ENCODE data around the gene ZBTB9. TPM values are rescaled to one million over a fixed set of nuclear protein-coding genes. Genes with fewer than 3 reads are reported as not detected.

The ZBTB9 gene
- total RNA-seq, 1 donor from 2014 or later = 1.5 TPM

GRCh38 chr6:33452496-33452895, 1.9 kb upstream of the ZBTB9 start:
- DNase-seq (ENCODE audit: extremely low spot score in 2 of 2) = no peak
- intact Hi-C loops (cut with DNase I) = no loop called here
- no peak overlapping the region for H3K27ac ChIP-seq
- peaks cover 0 to 27% of the 10 kb centered on the region in 2 donors for H3K36me3 ChIP-seq
- no peaks in the 10 kb centered on the region for H3K27me3 ChIP-seq
- no peak overlapping the region for H3K4me3 ChIP-seq
- H3K4me1 ChIP-seq = peaks cover 31% of the 10 kb centered on the region
- no peaks in the 10 kb centered on the region for H3K9me3 ChIP-seq
- TF ChIP-seq POLR2A (IDR thresholded peaks at IDR 0.05) (no peak), CTCF (IDR thresholded peaks at IDR 0.05) (no peak), POLR2AphosphoS5 (IDR thresholded peaks at IDR 0.05; ENCODE audit: insufficient read depth in 1 of 2, low read depth in 1 of 2) (no peak)

- intact Hi-C loops (cut with DNase I) = loop anchor here (2.0 kb wide), 1 partner anchor 63 kb away; the partner anchor contains the start of gene KIFC1
- Histone ChIP-seq H3K27ac (peak overlapping the region; percentile 66), H3K27me3 (no peaks in the 10 kb centered on the region), H3K36me3 (peaks cover 0 to 19% of the 10 kb centered on the region in 2 donors), H3K4me3 (peak overlapping the region; percentile 78), H3K9me3 (no peaks in the 10 kb centered on the region), H3K4me1 (peaks cover 31% of the 10 kb centered on the region)
- TF ChIP-seq CTCF (IDR thresholded peaks at IDR 0.05) = no peak
- no peak for TF ChIP-seq POLR2AphosphoS5 (IDR thresholded peaks at IDR 0.05; ENCODE audit: insufficient read depth in 1 of 2, low read depth in 1 of 2)
- no peak for TF ChIP-seq POLR2A (IDR thresholded peaks at IDR 0.05)
- no peak for DNase-seq (ENCODE audit: extremely low spot score in 2 of 2)
These were observed 875 bp upstream of the ZBTB9 start for GRCh38 chr6:33453393-33454008.

- DNase-seq (ENCODE audit: extremely low spot score in 2 of 2) = no peak
- Histone ChIP-seq H3K4me3 (peak overlapping the region; percentile 78), H3K36me3 (peaks cover 0 to 15% of the 10 kb centered on the region in 2 donors), H3K9me3 (no peaks in the 10 kb centered on the region), H3K27ac (peak overlapping the region; percentile 45), H3K4me1 (peaks cover 31% of the 10 kb centered on the region), H3K27me3 (no peaks in the 10 kb centered on the region)
- intact Hi-C loops (cut with DNase I) = loop anchor here (2.0 kb wide), 1 partner anchor 64 kb away; the partner anchor contains the start of gene KIFC1
- no peak for TF ChIP-seq POLR2A (IDR thresholded peaks at IDR 0.05)
- no peak for TF ChIP-seq POLR2AphosphoS5 (IDR thresholded peaks at IDR 0.05; ENCODE audit: insufficient read depth in 1 of 2, low read depth in 1 of 2)
These were observed 675 bp downstream of the ZBTB9 start for GRCh38 chr6:33455051-33455450.

GRCh38 chr6:33456156-33456555, 1.8 kb downstream of the ZBTB9 start:
- Histone ChIP-seq H3K9me3 (no peaks in the 10 kb centered on the region), H3K36me3 (peaks cover 0 to 15% of the 10 kb centered on the region in 2 donors), H3K4me1 (peaks cover 31% of the 10 kb centered on the region), H3K27me3 (no peaks in the 10 kb centered on the region), H3K27ac (no peak overlapping the region), H3K4me3 (no peak overlapping the region)
- no peak for DNase-seq (ENCODE audit: extremely low spot score in 2 of 2)
- no peak for TF ChIP-seq POLR2AphosphoS5 (IDR thresholded peaks at IDR 0.05; ENCODE audit: insufficient read depth in 1 of 2, low read depth in 1 of 2)
- TF ChIP-seq POLR2A (IDR thresholded peaks at IDR 0.05) = no peak
- TF ChIP-seq CTCF (IDR thresholded peaks at IDR 0.05) = no peak
- intact Hi-C loops (cut with DNase I) = no loop called here

GRCh38 chr6:33458676-33459075, 4.3 kb downstream of the ZBTB9 start:
- Histone ChIP-seq H3K27me3 (no peaks in the 10 kb centered on the region), H3K36me3 (peaks cover 0 to 11% of the 10 kb centered on the region in 2 donors), H3K4me3 (no peak overlapping the region), H3K4me1 (peaks cover 20% of the 10 kb centered on the region), H3K27ac (no peak overlapping the region), H3K9me3 (no peaks in the 10 kb centered on the region)
- TF ChIP-seq POLR2AphosphoS5 (IDR thresholded peaks at IDR 0.05; ENCODE audit: insufficient read depth in 1 of 2, low read depth in 1 of 2) (no peak), CTCF (IDR thresholded peaks at IDR 0.05) (no peak), POLR2A (IDR thresholded peaks at IDR 0.05) (no peak)
- intact Hi-C loops (cut with DNase I) = no loop called here
- DNase-seq (ENCODE audit: extremely low spot score in 2 of 2) = no peak

Measured in vagina (tissue), 2 donors.